Heart right ventricle (tissue), 16 donors: ENCODE measurements around the gene LONRF3. TPM values are rescaled to one million over a fixed set of nuclear protein-coding genes. Genes with fewer than 3 reads are reported as not detected.

Experiments
- ATAC-seq, 8 donors: fragments of 200-7000 bp; cut with Tn5 transposase; one replicate each; pipeline ENCODE4 v1.9.1; 2020; ENCODE audit warnings: mild to moderate bottlenecking in 8 of 8, moderate library complexity in 8 of 8, moderate number of reproducible peaks in 1 of 8
- DNase-seq, 2 donors: peaks; one replicate each; pipeline ENCODE4 v3.0.0-alpha.2; 2020
- H3K27ac ChIP-seq, 10 donors: fragments of 200-600 bp; sonication (generic) in 2 of 10; one replicate each; pipeline versions ENCODE4 v1.5.0 to v1.8.0; 2020 to 2022; ENCODE audit warnings: mild to moderate bottlenecking in 3 of 10
- H3K27me3 ChIP-seq, 7 donors: fragments of 200-600 bp; one replicate each; pipeline ENCODE4 v1.8.0; 2021 to 2022; ENCODE audit warnings: mild to moderate bottlenecking in 2 of 7
- H3K36me3 ChIP-seq, 9 donors: fragments of 200-600 bp; sonication (generic) in 1 of 9; one replicate each; pipeline versions ENCODE4 v1.5.0 to v1.8.0; 2020 to 2022; ENCODE audit warnings: mild to moderate bottlenecking in 2 of 9
- H3K4me1 ChIP-seq, 9 donors: fragments of 200-600 bp; sonication (generic) in 1 of 9; one replicate each; pipeline versions ENCODE4 v1.5.0 to v1.8.0; 2020 to 2022; ENCODE audit warnings: mild to moderate bottlenecking in 4 of 9
- H3K4me3 ChIP-seq, 10 donors: fragments of 200-600 bp; sonication (generic) in 2 of 10; one replicate each; pipeline versions ENCODE4 v1.5.0 to v1.8.0; 2020 to 2022; ENCODE audit warnings: mild to moderate bottlenecking in 7 of 10, moderate library complexity in 2 of 10
- H3K9me3 ChIP-seq, 11 donors: fragments of 200-600 bp in 10 of 11; sonication (generic) in 2 of 11; one replicate each; pipeline versions ENCODE4 v1.5.0 to v1.8.0; 2013 to 2022; ENCODE audit warnings: mild to moderate bottlenecking in 2 of 11, control low read depth in 1 of 11, moderate library complexity in 1 of 11
- CTCF ChIP-seq, 9 donors: fragments of 200-600 bp; sonication (generic) in 2 of 9; IDR thresholded peaks; one replicate each; pipeline versions ENCODE4 v1.5.0 to v1.8.0; 2021 to 2022; ENCODE audit warnings: antibody characterized with exemption in 9 of 9, mild to moderate bottlenecking in 5 of 9, moderate library complexity in 1 of 9
- WGBS, 2 donors: extraction: QIAGEN DNeasy Blood & Tissue Kit; methylation state at CpG; one replicate each; pipeline ENCODE4 v1.1.7; 2013; ENCODE audit warnings: inconsistent platforms in 1 of 2; 5-methylcytosine and 5-hydroxymethylcytosine counted together
- intact Hi-C, 10 donors: fragments of 100-400 bp; cut with DNase I; formaldehyde crosslinking; loops; one replicate each; pipeline versions ENCODE4 v1.11.1 to v1.14.2; 2022
- polyA plus RNA-seq, 2 donors: library from polyadenylated mRNA; stranded (reverse); fragments of 200-250 nt; gene quantifications; one replicate each; pipeline ENCODE4 v1.2.3, GENCODE V29; 2013
- total RNA-seq, 10 donors: library from RNA; stranded (reverse); fragmentation: NEBNext Ultra II Directional in 3 of 10; extraction: Animal tissue kit (Norgen Biotek cat#: 25700) in 3 of 10; gene quantifications; one replicate each; pipeline versions ENCODE4 v1.2.1 to v1.2.4, GENCODE V29; 2021 to 2023
- donor health status: Arrhythmogenic right ventricular cardiomyopathy.
- donor health status: ischemic (EF 13 %, LVEDD 7.1; RV severe dilation, severe dysfunction).
- donor health status: healthy with polysubstance abuse.
- donor health status: DM: no; HTN: yes; CAD: no.
- donor health status: DM: no; HTN: no; CAD: no.
- donor health status: ischemic (EF 25% LVEDD 6.9; RV normal size, moderate dysfunction).
- donor health status: ischemic (EF 25% LVEDD 5.7; RV mildly dilated, moderate dysfunction).
- donor health status: healthy.
- donor health status: DM: yes; HTN: yes; CAD: no.
- donor health status: Ischemic cardiomyopathy.
- donor health status: ischemic (EF 35%, LVEDD 5.7; RV mildly dilated, moderate dysfunction).
- donor health status: nonischemic (EF 11% LVEDD 7.7; RV severe dilation, severe dysfunction).
- donor health status: DM: yes; HTN: yes; CAD: no.
- donor health status: PGD.
- donor health status: ischemic (EF 29% LVEDD 5.4; RV normal size, mild dysfunction).
- donor health status: nonischemic (EF 23%, LVEDD 6.1; RV moderate dilation, normal function).

The LONRF3 gene
- total and polyA plus RNA-seq, 12 donors = 0.43 to 6.1 (median 1.3) TPM

- WGBS, 2 donors = 93 to 98% methylated on average over 3 of the region's 3 CpGs
- Histone ChIP-seq H3K27me3 (no peaks in the 10 kb centered on the region), H3K36me3 (no peaks in the 10 kb centered on the region), H3K4me3 (no peak overlapping the region), H3K9me3 (no peaks in the 10 kb centered on the region), H3K4me1 (peaks cover 0 to 24% (median 5%) of the 10 kb centered on the region in 9 donors), H3K27ac (peak overlapping the region in 8 of 10 donors; percentile 42 to 71 (median 62))
- TF ChIP-seq CTCF (IDR thresholded peaks at IDR 0.05) = no peak
- no peak for DNase-seq
- intact Hi-C loops = no loop called here
- no peak for ATAC-seq
Observed at GRCh38 chrX:119042040-119042439, 67.6 kb downstream of the LONRF3 start.

GRCh38 chrX:119042996-119043395 lies 68.6 kb downstream of the LONRF3 start:
- 95 to 100% methylated on average over 1 of the region's 1 CpG for WGBS, 2 donors
- DNase-seq = no peak
- TF ChIP-seq CTCF (IDR thresholded peaks at IDR 0.05) = no peak
- Histone ChIP-seq H3K27ac (no peak overlapping the region), H3K36me3 (no peaks in the 10 kb centered on the region), H3K9me3 (no peaks in the 10 kb centered on the region), H3K4me1 (peaks cover 0 to 24% (median 5%) of the 10 kb centered on the region in 9 donors), H3K4me3 (no peak overlapping the region), H3K27me3 (no peaks in the 10 kb centered on the region)
- intact Hi-C loops = no loop called here
- no peak for ATAC-seq

- Histone ChIP-seq H3K27me3 (no peaks in the 10 kb centered on the region), H3K4me3 (no peak overlapping the region), H3K4me1 (peaks cover 0 to 12% (median 1%) of the 10 kb centered on the region in 9 donors), H3K36me3 (no peaks in the 10 kb centered on the region), H3K9me3 (no peaks in the 10 kb centered on the region), H3K27ac (no peak overlapping the region)
- intact Hi-C loops = no loop called here
- TF ChIP-seq CTCF (IDR thresholded peaks at IDR 0.05) = no peak
- no peak for ATAC-seq
- WGBS, 2 donors = 89 to 96% methylated on average over 2 of the region's 2 CpGs
- no peak for DNase-seq
Observed at GRCh38 chrX:119045884-119046283, 71.5 kb downstream of the LONRF3 start.

GRCh38 chrX:119055687-119056086 lies 81.3 kb downstream of the LONRF3 start:
- TF ChIP-seq CTCF (IDR thresholded peaks at IDR 0.05) = no peak
- WGBS, 2 donors = 42 to 61% methylated on average over 2 of the region's 2 CpGs
- Histone ChIP-seq H3K9me3 (no peaks in the 10 kb centered on the region), H3K4me1 (peaks cover 0 to 14% (median 3%) of the 10 kb centered on the region in 9 donors), H3K27ac (peak overlapping the region in 5 of 10 donors; percentile 5 to 36 (median 24)), H3K4me3 (no peak overlapping the region), H3K36me3 (no peaks in the 10 kb centered on the region), H3K27me3 (peaks cover 0 to 26% (median 0%) of the 10 kb centered on the region in 7 donors)
- peak; percentile 62 to 83 (median 74) for ATAC-seq
- peak; percentile 6 to 16 for DNase-seq
- intact Hi-C loops = no loop called here
